Measurements from ENCODE around the gene KIAA2012. TPM values are rescaled to one million over a fixed set of nuclear protein-coding genes. Genes with fewer than 3 reads are reported as not detected.

Gene KIAA2012
- total and polyA plus RNA-seq, 2 of the 8 experiments (the other 6 are each of a cell fraction or from before 2014, with no cell fraction given): not detected

GRCh38 chr2:202046572-202046971 is 26.5 kb upstream of the KIAA2012 start:
- POLR2A ChIA-PET (ENCODE audit: partially characterized antibody): interaction anchor here (1.1 to 1.7 kb wide), 3 partner anchors 10 to 47 kb away, joined by 3 to 4 read pairs (median 3); no protein-coding TSS in a partner anchor
- TF ChIP-seq YY1 (IDR thresholded peaks at IDR 0.05; ENCODE audit: low read depth, low read length): no peak
- no peak for TF ChIP-seq POLR2A (IDR thresholded peaks at IDR 0.05; ENCODE audit: control extremely low read depth in 1 of 2, low read depth in 2 of 2, low read length in 2 of 2)

More at GRCh38 chr2:202046572-202046971, 26.5 kb upstream of the KIAA2012 start:
- peaks cover 0 to 7% (median 2%) of the 10 kb centered on the region in 4 experiments; a peak in 4 of 7 replicates for H3K4me1 ChIP-seq (replicated peaks in 1 of 4; ENCODE audit: control insufficient read depth in 3 of 4, insufficient read depth in 4 of 4, low read length in 3 of 4)
- H2BK20ac ChIP-seq (ENCODE audit: low read length): no peak overlapping the region
- no peak overlapping the region for H2AFZ ChIP-seq (ENCODE audit: low read length)
- no peak overlapping the region for H2BK12ac ChIP-seq (ENCODE audit: low read depth, low read length)
- H4K91ac ChIP-seq (replicated peaks; ENCODE audit: insufficient read length, low read length): no peak overlapping the region
- H3K23ac ChIP-seq (ENCODE audit: insufficient read length): no peak overlapping the region
- H2BK120ac ChIP-seq (replicated peaks; ENCODE audit: low read depth, low read length): no peak overlapping the region
- no peak overlapping the region for H4K5ac ChIP-seq (ENCODE audit: insufficient read length, low read depth, low read length)
- no peak overlapping the region for H3K9ac ChIP-seq (replicated peaks in 1 of 4; ENCODE audit: extremely low read depth in 1 of 4, low read depth in 3 of 4, low read length in 3 of 4)
- CTCF ChIA-PET (ENCODE audit: partially characterized antibody): interaction anchor here (1.3 to 2.3 kb wide), 5 partner anchors 10 to 186 kb away, joined by 3 to 7 read pairs (median 4); no protein-coding TSS in a partner anchor
- peak; percentile 48 for FAIRE-seq
- no peak overlapping the region for H3K56ac ChIP-seq (replicated peaks; ENCODE audit: insufficient read length, low read depth, low read length)
- no peak overlapping the region for H2BK5ac ChIP-seq (ENCODE audit: low read depth, low read length)
- H3K14ac ChIP-seq (ENCODE audit: insufficient read length): no peak overlapping the region
- H3K23me2 ChIP-seq (ENCODE audit: low read depth, low read length): no peaks in the 10 kb centered on the region; the same call in 1 of the 2 replicates
- no peaks in the 10 kb centered on the region for H3K27me3 ChIP-seq (replicated peaks in 1 of 4; ENCODE audit: control insufficient read depth in 3 of 4, extremely low read depth in 1 of 4, insufficient read depth in 3 of 4, low read length in 3 of 4)
- H3K18ac ChIP-seq (ENCODE audit: extremely low read depth, low read length): no peak overlapping the region
- DNase-seq (ENCODE audit: low read depth in 1 of 2, low spot score in 2 of 2): no peak
- no peak overlapping the region for H4K8ac ChIP-seq (ENCODE audit: extremely low read depth, insufficient read depth, low read length)
- 86% methylated on average over 7 of the region's 7 CpGs; no CpG with 5 or more reads in 1 of the 2 experiments for WGBS, 2 experiments (ENCODE audit: extremely low coverage in 1 of 2, insufficient coverage in 1 of 2, insufficient read length in 1 of 2, insufficient replicate concordance in 2 of 2, low coverage in 1 of 2, low lambda C conversion rate in 2 of 2, missing lambda C conversion rate in 1 of 2)
- no peaks in the 10 kb centered on the region for H3K9me3 ChIP-seq (ENCODE audit: insufficient read depth in 2 of 2, low read depth in 1 of 2, low read length in 1 of 2)
- no peak overlapping the region for H2AK5ac ChIP-seq (ENCODE audit: low read depth, low read length)
- H3K79me2 ChIP-seq (ENCODE audit: control insufficient read depth in 1 of 2, insufficient read depth in 2 of 2, low read length in 2 of 2): no peaks in the 10 kb centered on the region
- H3K79me1 ChIP-seq (ENCODE audit: low read depth, low read length): no peaks in the 10 kb centered on the region
- no peak overlapping the region for H3K4ac ChIP-seq (replicated peaks; ENCODE audit: insufficient read length, low read depth, low read length)
- no peak overlapping the region for H3K27ac ChIP-seq (ENCODE audit: low read depth, low read length)
- no peaks in the 10 kb centered on the region for H4K20me1 ChIP-seq (replicated peaks in 1 of 2; ENCODE audit: control insufficient read depth in 1 of 2, insufficient read depth in 2 of 2, low read length in 2 of 2)
- H2BK15ac ChIP-seq (ENCODE audit: low read length): no peak overlapping the region
- no peak overlapping the region for H3K4me3 ChIP-seq (ENCODE audit: extremely low read depth in 1 of 4, insufficient read depth in 2 of 4, low read depth in 3 of 4, low read length in 4 of 4)
- no peak overlapping the region for H3K4me2 ChIP-seq (ENCODE audit: insufficient read depth in 1 of 2, low read depth in 2 of 2, low read length in 2 of 2)
- no peaks in the 10 kb centered on the region for H3K36me3 ChIP-seq (ENCODE audit: control insufficient read depth in 2 of 4, insufficient read depth in 4 of 4, low read length in 3 of 4)

Data from H1 (cell line).